Ishikawa (cell line): ENCODE data around the gene TPO.

Source experiments
- CEBPB ChIP-seq: IDR thresholded peaks from 2 replicates; pipeline ENCODE4 v1.6.1; 2012
- CREB1 ChIP-seq: IDR thresholded peaks from 2 replicates; pipeline ENCODE4 v1.6.1; 2012; ENCODE audit warnings: low read depth
- EGR1 ChIP-seq: IDR thresholded peaks from 2 replicates; pipeline ENCODE4 v1.6.1; 2012
- EP300 ChIP-seq: IDR thresholded peaks from 2 replicates; pipeline ENCODE4 v1.6.1; 2012; ENCODE audit warnings: borderline replicate concordance
- FOXM1 ChIP-seq: IDR thresholded peaks from 2 replicates; pipeline ENCODE4 v1.6.1; 2012; ENCODE audit warnings: low read depth, borderline replicate concordance
- NFIC ChIP-seq: IDR thresholded peaks from 2 replicates; pipeline ENCODE4 v1.6.1; 2012
- RAD21 ChIP-seq: IDR thresholded peaks from 2 replicates; pipeline ENCODE4 v1.6.1; 2012; ENCODE audit warnings: low read depth
- TAF1 ChIP-seq: IDR thresholded peaks from 2 replicates; pipeline ENCODE4 v1.6.1; 2012; ENCODE audit warnings: low read depth, mild to moderate bottlenecking
- TCF12 ChIP-seq: IDR thresholded peaks from 2 replicates; pipeline ENCODE4 v1.6.1; 2012; ENCODE audit warnings: low read depth
- TEAD4 ChIP-seq: IDR thresholded peaks from 2 replicates; pipeline ENCODE4 v1.6.1; 2012
- YY1 ChIP-seq: IDR thresholded peaks from 2 replicates; pipeline ENCODE4 v1.6.1; 2012; ENCODE audit warnings: low read depth
- ZBTB7A ChIP-seq: IDR thresholded peaks from 2 replicates; pipeline ENCODE4 v1.6.1; 2012; ENCODE audit warnings: low read depth
- TF ChIP-seq, protein P1 (sequence below): IDR thresholded peaks from 2 replicates; pipeline ENCODE4 v1.6.1; 2012
- TF ChIP-seq, protein P2 (sequence below): IDR thresholded peaks from 2 replicates; pipeline ENCODE4 v1.6.1; 2012; ENCODE audit warnings: low read depth, mild to moderate bottlenecking
- TF ChIP-seq, protein P3 (sequence below): IDR thresholded peaks from 2 replicates; pipeline ENCODE4 v1.6.1; 2012

The TPO gene

DNA sequence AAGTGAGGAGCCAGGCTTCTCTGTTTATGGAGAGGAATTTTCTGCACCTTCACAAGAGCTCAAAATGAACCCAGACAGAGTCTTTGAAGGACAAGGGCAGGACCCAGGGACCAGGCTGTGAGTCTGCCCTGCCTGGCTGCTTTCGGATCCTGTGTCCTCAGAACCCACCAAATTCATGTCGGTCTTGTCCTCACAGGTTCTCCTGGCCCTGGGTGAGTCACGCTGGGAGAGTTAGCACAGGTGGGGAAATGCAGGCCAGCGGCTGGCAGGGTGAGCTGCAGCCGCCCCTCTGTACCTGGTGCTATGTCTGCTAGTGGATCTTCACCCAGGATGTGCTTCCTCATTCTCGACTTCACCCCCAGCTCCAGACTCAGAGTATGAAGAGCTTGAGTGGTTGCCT, 35.8 kb upstream of the TPO start:
- no peak for TF ChIP-seq EGR1
- TF ChIP-seq NFIC, result no peak
- TF ChIP-seq, protein P1, sequence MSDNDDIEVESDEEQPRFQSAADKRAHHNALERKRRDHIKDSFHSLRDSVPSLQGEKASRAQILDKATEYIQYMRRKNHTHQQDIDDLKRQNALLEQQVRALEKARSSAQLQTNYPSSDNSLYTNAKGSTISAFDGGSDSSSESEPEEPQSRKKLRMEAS, result no peak
- no peak for TF ChIP-seq TEAD4
- TF ChIP-seq RAD21, result no peak
- TF ChIP-seq, protein P2, sequence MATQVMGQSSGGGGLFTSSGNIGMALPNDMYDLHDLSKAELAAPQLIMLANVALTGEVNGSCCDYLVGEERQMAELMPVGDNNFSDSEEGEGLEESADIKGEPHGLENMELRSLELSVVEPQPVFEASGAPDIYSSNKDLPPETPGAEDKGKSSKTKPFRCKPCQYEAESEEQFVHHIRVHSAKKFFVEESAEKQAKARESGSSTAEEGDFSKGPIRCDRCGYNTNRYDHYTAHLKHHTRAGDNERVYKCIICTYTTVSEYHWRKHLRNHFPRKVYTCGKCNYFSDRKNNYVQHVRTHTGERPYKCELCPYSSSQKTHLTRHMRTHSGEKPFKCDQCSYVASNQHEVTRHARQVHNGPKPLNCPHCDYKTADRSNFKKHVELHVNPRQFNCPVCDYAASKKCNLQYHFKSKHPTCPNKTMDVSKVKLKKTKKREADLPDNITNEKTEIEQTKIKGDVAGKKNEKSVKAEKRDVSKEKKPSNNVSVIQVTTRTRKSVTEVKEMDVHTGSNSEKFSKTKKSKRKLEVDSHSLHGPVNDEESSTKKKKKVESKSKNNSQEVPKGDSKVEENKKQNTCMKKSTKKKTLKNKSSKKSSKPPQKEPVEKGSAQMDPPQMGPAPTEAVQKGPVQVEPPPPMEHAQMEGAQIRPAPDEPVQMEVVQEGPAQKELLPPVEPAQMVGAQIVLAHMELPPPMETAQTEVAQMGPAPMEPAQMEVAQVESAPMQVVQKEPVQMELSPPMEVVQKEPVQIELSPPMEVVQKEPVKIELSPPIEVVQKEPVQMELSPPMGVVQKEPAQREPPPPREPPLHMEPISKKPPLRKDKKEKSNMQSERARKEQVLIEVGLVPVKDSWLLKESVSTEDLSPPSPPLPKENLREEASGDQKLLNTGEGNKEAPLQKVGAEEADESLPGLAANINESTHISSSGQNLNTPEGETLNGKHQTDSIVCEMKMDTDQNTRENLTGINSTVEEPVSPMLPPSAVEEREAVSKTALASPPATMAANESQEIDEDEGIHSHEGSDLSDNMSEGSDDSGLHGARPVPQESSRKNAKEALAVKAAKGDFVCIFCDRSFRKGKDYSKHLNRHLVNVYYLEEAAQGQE, result no peak
- no peak for TF ChIP-seq ZBTB7A
- TF ChIP-seq TAF1, result no peak
- TF ChIP-seq CEBPB, result no peak
- TF ChIP-seq EP300, result no peak
- TF ChIP-seq CREB1, result no peak
- TF ChIP-seq TCF12, result no peak
- TF ChIP-seq, protein P3, sequence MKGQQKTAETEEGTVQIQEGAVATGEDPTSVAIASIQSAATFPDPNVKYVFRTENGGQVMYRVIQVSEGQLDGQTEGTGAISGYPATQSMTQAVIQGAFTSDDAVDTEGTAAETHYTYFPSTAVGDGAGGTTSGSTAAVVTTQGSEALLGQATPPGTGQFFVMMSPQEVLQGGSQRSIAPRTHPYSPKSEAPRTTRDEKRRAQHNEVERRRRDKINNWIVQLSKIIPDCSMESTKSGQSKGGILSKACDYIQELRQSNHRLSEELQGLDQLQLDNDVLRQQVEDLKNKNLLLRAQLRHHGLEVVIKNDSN, result no peak
- no peak for TF ChIP-seq YY1
- no peak for TF ChIP-seq FOXM1

DNA sequence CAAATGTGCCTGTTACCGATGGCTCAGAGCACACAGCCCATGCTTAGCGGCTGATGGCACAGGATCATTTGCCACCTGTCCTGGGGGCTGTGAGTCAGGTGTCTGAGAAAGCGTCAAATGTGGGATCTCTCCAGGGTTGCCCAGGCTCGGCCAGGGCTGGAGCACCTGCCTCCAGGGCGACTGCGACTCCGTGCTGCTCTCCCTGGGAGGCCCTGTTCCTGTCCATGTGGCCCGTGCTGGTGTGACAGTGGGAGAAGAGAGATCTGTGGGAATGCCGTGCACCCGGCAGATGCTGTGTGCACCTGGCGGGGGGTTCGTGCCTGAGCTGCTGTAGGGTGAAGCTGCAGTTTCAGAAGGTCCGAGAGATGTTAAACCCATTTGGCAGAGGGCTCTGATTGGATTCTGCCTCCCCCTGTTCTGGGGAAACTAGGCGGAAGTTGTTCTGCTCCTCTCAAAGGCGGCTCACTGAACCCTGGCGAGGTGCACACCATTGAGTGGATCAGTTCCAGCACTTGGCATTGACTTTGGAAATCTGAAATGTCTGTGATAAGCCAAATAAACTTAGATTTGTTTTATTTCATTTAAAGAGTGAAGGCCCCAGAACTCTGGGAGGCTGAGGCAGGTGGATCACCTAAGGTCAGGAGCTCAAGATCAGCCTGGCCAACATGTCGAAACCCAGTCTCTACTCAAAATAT, 34.7 kb upstream of the TPO start:
- no peak for TF ChIP-seq NFIC
- TF ChIP-seq, protein P3, result no peak

DNA sequence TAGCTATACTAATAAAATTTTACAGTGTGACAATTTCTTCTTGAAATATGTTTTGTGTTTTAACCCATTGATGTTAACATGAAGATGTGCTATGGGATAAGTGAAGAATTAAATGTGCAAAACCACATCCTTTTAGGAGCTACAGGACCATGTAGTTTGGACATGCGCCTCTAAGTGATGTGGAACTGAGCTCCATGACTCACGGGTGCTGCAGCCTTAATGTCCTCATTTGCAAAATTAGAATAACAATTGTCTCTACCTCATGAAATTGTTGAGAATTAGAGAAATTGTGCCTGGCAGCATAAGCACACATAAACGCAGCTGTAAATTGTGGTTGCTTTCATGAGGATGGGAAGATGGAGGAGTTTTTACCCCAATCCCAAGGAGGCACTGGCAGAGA, 31.6 kb upstream of the TPO start:
- TF ChIP-seq, protein P2, result no peak
- TF ChIP-seq EGR1 (no peak), RAD21 (no peak), NFIC (no peak), FOXM1 (no peak), YY1 (no peak), TEAD4 (no peak)

DNA sequence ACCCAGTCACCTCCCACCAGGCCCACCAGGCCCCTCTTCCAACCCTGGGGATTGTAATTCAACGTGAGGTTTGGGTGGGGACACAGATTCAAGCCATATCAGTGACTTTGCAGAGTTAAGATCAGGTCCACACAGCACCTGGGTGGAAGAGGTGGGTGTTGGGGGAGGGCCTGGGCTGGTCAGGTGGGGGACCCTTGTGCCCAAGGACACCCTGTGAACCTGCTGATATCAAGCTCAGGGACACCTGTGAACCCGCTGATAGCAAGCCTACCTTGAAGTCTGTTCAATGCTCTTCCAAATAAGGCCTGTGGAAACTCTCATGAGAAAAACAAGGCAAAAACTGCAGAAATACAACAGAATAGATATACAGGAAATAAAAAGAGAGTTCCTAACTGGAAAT, 19.9 kb upstream of the TPO start:
- TF ChIP-seq, protein P1, result no peak

DNA sequence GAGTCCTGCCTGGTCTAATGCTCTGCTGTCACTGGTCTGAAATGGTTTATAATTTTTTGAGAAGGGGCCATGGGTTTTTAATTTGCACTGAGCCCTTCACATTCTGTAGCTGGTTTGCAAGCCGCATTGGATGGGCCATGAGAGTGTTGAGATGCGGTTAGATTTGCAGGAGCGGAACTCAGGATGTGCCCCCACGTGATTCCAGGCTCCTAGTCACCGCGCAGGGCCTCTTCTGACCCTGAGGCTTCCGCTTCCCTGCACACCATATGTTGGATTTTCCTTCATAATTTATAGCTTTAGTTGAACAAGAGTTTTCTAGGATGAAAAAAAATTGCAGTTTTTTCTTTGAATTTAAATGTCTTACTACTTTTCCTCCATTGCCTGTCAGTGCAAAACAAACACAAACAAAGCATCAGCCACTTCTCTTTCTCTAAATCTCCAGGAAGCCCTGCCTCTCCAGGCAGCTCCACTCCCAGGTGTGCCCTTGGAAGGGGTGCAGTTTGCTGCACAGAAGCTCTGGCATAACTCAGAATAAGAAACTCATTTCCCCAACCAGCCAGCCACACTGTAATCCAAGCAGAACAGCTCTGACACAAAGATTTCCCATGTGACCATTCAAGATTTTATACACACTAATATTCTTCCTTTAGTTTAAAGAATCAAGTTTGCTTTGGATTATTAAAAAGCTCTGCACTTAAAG, 18.4 kb upstream of the TPO start:
- TF ChIP-seq CEBPB, result no peak
- TF ChIP-seq, protein P1, result no peak
- TF ChIP-seq, protein P2, result no peak
- TF ChIP-seq YY1, result no peak
- TF ChIP-seq EGR1, result no peak
- no peak for TF ChIP-seq FOXM1
- TF ChIP-seq EP300, result no peak
- TF ChIP-seq, protein P3, result no peak
